ENCODE data around the gene TRIM56.
"Not testable (repeated sequence)": the region's sequence is repeated elsewhere in the genome, so short reads cannot be mapped to it uniquely, and the experiment has no call there.

The TRIM56 gene

GRCh38 chr7:101113836-101114235 is 28.6 kb downstream of the TRIM56 start:
- DNase-seq (ENCODE audit: low spot score): no peak

- no peak for DNase-seq (ENCODE audit: low spot score)
These were observed 29.2 kb downstream of the TRIM56 start for GRCh38 chr7:101114492-101114891.

DNA sequence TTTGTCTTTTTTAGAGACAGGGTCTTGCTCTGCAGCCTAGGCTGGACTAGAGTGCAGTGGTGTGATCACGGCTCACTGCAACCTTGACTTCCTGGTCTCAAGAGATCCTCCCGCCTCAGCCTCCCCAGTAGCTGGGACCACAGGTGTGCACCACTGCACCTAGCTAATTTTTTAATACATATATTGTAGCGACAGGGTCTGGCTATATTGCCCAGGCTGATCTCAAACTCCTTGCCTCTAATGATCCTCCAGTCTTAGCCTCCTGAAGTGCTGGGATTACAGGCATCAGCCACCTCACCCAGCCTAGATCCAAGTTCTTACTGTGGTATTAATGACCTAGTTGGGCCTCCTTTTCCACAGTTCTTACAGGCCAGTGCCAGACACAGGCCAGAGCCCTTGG is 29.9 kb downstream of the TRIM56 start:
- DNase-seq (ENCODE audit: low spot score): no peak

- DNase-seq (ENCODE audit: low spot score): no peak
These were observed 31.6 kb downstream of the TRIM56 start for GRCh38 chr7:101116898-101117297.

DNA sequence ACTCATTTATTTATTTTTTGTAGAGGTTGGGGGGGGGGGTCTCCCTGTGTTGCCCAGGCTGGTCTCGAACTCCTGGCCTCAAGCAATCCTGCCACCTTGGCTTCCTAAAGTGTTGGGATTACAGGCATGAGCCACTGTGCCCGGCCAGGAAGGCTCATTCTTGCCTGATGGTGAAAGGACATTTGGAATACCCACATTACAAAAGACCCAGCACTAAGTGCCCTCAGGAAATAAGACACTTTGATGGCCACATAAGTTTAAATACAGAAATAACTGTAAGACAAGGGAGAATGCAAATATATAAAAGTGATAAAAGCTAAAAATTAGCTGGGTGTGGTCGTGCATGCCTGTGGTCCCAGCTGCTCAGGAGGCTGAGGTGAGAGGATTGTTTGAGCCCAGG is 33.6 kb downstream of the TRIM56 start:
- DNase-seq (ENCODE audit: low spot score): no peak

DNA sequence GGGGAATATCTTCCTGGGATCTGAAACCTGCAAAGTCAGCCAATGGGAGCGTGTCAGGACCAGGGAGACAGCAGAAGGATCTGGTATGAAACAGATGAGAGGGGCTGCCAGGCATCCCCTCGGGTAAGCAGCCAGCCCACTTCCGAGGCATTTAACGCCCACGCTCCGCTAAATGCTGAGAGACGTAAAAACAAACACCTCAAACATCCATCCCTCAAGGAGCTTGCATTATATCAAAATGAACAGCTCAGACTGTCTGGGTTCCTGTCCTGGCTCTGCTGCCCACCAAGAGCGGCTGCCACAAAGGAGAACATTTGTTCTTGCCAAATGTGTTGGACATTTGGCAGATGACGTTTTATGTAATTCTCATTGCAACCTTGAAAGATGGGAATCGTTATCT is 34.6 kb downstream of the TRIM56 start:
- no peak for DNase-seq (ENCODE audit: low spot score)

DNA sequence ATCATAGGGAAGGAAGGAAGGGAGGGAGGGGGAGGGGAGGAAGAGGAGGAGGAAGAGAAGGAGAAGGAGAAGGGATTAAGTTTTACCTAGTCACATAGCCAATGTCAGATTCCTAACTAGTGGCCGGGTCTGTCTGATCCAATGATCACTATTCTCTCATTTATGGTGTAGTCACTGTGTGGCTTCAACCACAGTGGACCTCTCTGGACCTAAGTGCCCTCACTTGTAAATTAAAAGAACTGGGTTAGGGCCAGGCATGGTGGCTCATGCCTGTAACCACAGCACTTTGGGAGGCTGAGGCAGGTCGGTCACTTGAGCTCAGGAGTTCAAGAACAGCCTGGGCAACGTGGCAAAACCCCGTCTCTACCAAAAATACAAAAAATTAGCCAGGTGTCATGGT is 35.0 kb downstream of the TRIM56 start:
- DNase-seq (ENCODE audit: low spot score): no peak

- not testable (repeated sequence) for DNase-seq (ENCODE audit: low spot score)
These were observed 36.3 kb downstream of the TRIM56 start for GRCh38 chr7:101121631-101121990.

GRCh38 chr7:101121991-101122932 is 37.0 kb downstream of the TRIM56 start:
- no peak for DNase-seq (ENCODE audit: low spot score)

DNA sequence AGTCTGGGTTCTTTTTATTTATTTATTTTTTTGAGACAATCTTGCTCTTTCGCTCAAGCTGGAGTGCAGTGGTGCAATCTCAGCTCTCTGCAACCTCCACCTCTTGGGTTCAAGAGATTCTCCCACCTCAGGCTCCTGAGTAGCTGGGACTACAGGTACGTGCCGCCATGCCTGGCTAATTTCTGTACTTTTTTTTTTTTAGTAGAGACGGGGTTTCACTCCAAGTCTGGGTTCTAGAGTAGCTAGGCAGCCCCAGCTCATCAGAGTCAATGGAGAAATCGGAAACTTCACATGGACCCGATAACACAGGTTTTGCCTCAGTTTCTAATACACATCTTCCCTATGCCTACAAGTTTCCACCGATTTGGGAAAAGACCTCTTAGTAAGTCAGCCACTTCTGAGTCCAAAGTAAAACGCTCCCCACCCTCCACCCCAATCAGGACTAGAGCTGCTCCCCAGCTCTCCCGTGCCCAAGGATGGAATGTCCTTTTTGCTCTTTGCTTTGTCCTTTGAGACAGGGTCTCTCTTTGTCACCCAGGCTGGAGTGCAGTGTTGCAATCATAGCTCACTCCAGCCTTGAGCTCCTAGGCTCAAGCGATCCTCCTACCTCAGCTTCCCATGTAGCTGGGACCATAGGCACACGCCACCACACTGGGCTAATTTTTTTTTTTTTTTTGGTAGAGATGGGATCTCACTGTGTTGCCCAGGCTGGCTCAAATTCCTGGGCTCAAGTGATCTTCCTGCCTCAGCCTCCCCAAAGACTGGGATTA is 37.8 kb downstream of the TRIM56 start:
- DNase-seq (ENCODE audit: low spot score): no peak

DNA sequence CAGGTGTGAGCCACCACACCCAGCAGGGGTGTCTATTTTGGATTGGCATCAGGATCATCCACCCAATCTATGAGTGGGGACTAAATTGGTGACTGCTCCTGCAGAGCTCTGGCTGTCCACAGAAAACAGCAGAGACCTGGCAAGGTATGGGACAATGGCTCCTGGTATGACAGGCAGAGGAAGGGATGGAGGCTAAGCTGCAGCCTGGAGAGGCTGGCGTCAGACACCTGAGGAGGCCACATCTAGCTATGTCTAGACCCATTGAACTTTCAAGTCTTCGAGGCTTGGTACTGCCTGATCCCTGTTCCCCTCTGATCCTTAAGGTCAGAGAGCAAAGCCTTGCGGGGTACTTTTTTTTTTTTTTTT is 38.4 kb downstream of the TRIM56 start:
- DNase-seq (ENCODE audit: low spot score): no peak

GRCh38 chr7:101124376-101125056 is 39.2 kb downstream of the TRIM56 start:
- no peak for DNase-seq (ENCODE audit: low spot score)

DNA sequence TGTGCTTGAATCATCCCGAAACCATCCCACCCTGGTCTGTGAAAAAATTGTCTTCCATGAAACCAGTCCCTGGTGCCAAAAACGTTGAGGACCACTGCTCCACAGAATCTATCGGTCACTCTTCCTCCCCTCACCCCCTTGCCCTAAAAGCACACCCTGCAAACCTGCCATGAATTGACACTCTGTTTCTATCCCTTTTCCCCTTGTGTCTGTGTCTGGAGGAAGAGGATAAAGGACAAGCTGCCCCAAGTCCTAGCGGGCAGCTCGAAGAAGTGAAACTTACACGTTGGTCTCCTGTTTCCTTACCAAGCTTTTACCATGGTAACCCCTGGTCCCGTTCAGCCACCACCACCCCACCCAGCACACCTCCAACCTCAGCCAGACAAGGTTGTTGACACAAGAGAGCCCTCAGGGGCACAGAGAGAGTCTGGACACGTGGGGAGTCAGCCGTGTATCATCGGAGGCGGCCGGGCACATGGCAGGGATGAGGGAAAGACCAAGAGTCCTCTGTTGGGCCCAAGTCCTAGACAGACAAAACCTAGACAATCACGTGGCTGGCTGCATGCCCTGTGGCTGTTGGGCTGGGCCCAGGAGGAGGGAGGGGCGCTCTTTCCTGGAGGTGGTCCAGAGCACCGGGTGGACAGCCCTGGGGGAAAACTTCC is 40.8 kb downstream of the TRIM56 start:
- no peak for DNase-seq (ENCODE audit: low spot score)

DNA sequence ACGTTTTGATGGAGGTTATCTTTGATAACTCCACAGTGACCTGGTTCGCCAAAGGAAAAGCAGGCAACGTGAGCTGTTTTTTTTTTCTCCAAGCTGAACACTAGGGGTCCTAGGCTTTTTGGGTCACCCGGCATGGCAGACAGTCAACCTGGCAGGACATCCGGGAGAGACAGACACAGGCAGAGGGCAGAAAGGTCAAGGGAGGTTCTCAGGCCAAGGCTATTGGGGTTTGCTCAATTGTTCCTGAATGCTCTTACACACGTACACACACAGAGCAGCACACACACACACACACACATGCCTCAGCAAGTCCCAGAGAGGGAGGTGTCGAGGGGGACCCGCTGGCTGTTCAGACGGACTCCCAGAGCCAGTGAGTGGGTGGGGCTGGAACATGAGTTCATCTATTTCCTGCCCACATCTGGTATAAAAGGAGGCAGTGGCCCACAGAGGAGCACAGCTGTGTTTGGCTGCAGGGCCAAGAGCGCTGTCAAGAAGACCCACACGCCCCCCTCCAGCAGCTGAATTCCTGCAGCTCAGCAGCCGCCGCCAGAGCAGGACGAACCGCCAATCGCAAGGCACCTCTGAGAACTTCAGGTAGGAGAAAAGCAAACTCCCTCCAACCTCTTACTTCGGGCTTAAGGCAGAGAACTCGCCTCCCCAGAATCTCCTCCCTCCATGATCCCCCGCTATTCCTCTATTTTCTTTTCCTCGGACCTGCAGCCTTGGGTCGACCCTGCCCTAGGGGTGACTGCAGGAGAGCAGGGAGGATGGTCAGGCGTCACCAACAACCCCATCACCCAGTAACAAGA is 41.6 kb downstream of the TRIM56 start, which contains the start of gene SERPINE1:
TSS of gene SERPINE1 (plus strand) at position 454 of the 809 bp plus-strand sequence. CDS start 1,290 bp downstream, outside the sequence.
- peak; percentile 72 for DNase-seq (ENCODE audit: low spot score)

GRCh38 chr7:101127460-101128039 is 42.3 kb downstream of the TRIM56 start:
- DNase-seq (ENCODE audit: low spot score): no peak

- no peak for DNase-seq (ENCODE audit: low spot score)
These were observed 43.0 kb downstream of the TRIM56 start for GRCh38 chr7:101128040-101128834.

DNA sequence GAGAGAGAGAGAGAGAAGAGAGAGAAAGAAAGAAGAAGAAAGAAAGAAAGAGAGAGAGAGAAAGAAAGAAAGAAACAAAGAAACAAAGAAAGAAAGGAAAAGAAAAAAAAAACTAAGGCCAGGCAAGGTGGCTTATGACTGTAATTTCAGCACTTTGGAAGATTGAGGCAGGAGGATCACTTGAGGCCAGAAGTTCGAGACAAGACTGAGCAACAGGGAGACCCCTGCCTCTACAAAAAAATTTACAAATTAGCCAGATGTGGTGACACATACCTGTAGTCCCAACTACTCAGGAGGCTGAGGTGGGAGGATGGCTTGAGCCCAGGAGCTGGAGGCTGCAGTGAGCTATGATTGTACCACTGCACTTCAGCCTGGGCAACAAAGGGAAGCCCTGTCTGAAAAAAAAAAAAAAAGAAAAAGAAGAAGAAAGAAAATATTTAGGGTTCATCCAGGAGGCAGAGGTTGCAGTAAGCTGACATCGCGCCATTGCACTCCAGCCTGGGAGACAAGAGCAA is 44.4 kb downstream of the TRIM56 start:
- DNase-seq (ENCODE audit: low spot score): no peak

GRCh38 chr7:101132626-101133600 is 47.6 kb downstream of the TRIM56 start:
- DNase-seq (ENCODE audit: low spot score): not testable (repeated sequence)
